ENCODE measurements around the gene EYA3. TPM values are rescaled to one million over a fixed set of nuclear protein-coding genes. Genes with fewer than 3 reads are reported as not detected.

Gene EYA3
- total RNA-seq, 1 experiment from 2014 or later: 32.7 TPM

DNA sequence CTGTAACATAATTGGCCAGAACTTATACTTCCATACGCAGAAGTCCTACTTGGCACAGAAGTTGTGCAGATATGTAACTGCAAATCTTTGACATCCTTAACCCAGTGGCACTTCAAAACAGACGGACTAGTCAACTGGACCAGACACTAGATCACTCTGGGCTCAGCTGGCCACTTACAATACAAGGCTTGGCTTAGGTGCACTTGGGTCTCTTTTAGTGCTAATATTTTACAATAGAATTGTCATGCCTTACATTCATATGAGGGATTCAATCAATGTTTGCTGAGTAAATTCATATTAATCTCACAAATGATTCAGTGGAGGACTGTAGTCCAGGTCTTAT, 108.6 kb downstream of the EYA3 start:
- H2BK15ac ChIP-seq (ENCODE audit: low read depth, low read length): no peak overlapping the region
- H3K9me3 Mint-ChIP-seq: no peaks in the 10 kb centered on the region
- no peak overlapping the region for H2AK5ac ChIP-seq (ENCODE audit: insufficient read length, low read length)
- H2BK5ac ChIP-seq (ENCODE audit: insufficient read length, low read length): no peak overlapping the region
- H3K79me2 ChIP-seq (ENCODE audit: insufficient read depth, low read length): no peaks in the 10 kb centered on the region
- H3K9me3 ChIP-seq (ENCODE audit: control insufficient read depth, low read depth, low read length): no peaks in the 10 kb centered on the region
- no peak overlapping the region for H3K56ac ChIP-seq (ENCODE audit: insufficient read length, low read depth, low read length)
- no peak overlapping the region for H3K14ac ChIP-seq (ENCODE audit: insufficient read depth, low read length)
- H3K27ac Mint-ChIP-seq: no peak overlapping the region
- no peak overlapping the region for H4K5ac ChIP-seq (ENCODE audit: insufficient read length, low read depth, low read length)
- H3K4me2 ChIP-seq (ENCODE audit: insufficient read depth, insufficient read length, low read length): no peak overlapping the region
- H4K91ac ChIP-seq (ENCODE audit: insufficient read length, low read depth, low read length): no peak overlapping the region
- H3K4me3 Mint-ChIP-seq: no peak overlapping the region
- no peaks in the 10 kb centered on the region for H3K79me1 ChIP-seq (ENCODE audit: insufficient read depth, low read depth, low read length, poor library complexity, severe bottlenecking)
- no peak overlapping the region for H3K9ac ChIP-seq (ENCODE audit: extremely low read depth, insufficient read length, low read length)
- H3K4me1 Mint-ChIP-seq: no peaks in the 10 kb centered on the region
- no peaks in the 10 kb centered on the region for H3K27me3 Mint-ChIP-seq (ENCODE audit: low read depth)
- no peak overlapping the region for H2AFZ ChIP-seq (ENCODE audit: low read length)
- no peak overlapping the region for H2BK20ac ChIP-seq (ENCODE audit: low read depth, low read length, poor library complexity, severe bottlenecking)
- no peaks in the 10 kb centered on the region for H3K4me1 ChIP-seq (ENCODE audit: insufficient read depth, low read length)
- H3K23me2 ChIP-seq (ENCODE audit: insufficient read length, low read depth, low read length, poor library complexity, severe bottlenecking): no peaks in the 10 kb centered on the region
- no peak overlapping the region for H3K27ac ChIP-seq (ENCODE audit: insufficient read length, low read depth, low read length)
- no peak overlapping the region for H2BK120ac ChIP-seq (ENCODE audit: low read depth, low read length, poor library complexity, severe bottlenecking)
- WGBS (ENCODE audit: extremely low coverage, insufficient read length, low lambda C conversion rate): no CpG with 5 or more reads among the region's 2 CpGs
- DNase-seq: no peak
- H3T11ph ChIP-seq (ENCODE audit: low read length): no peak overlapping the region
- peaks cover 0 to 10% (median 8%) of the 10 kb centered on the region in 3 experiments; a peak in 4 of 7 replicates for H3K36me3 Mint-ChIP-seq (ENCODE audit: insufficient read depth in 1 of 3, low read depth in 3 of 3)
- H4K20me1 ChIP-seq (ENCODE audit: control insufficient read depth, insufficient read depth, insufficient read length): no peaks in the 10 kb centered on the region
- H3K23ac ChIP-seq (ENCODE audit: insufficient read length, low read depth, low read length): no peak overlapping the region
- TF ChIP-seq CTCF (conservative IDR thresholded peaks at IDR 0.05): no peak
- H3K18ac ChIP-seq (ENCODE audit: insufficient read length, low read depth, low read length): no peak overlapping the region
- H2BK12ac ChIP-seq (ENCODE audit: insufficient read length, low read depth, low read length): no peak overlapping the region
- H4K8ac ChIP-seq (replicated peaks; ENCODE audit: insufficient read length, low read depth, low read length): no peak overlapping the region
- no peak overlapping the region for H3K4ac ChIP-seq (ENCODE audit: low read depth, low read length)
- H3K27me3 ChIP-seq (ENCODE audit: insufficient read depth, low read length): no peaks in the 10 kb centered on the region

Measured in H9 (cell line).